ENCODE data around the gene TSC2. TPM values are rescaled to one million over a fixed set of nuclear protein-coding genes. Genes with fewer than 3 reads are reported as not detected.

TSC2 gene
- total and polyA plus RNA-seq, 2 of the 13 experiments (the other 11 are each of a cell fraction or from before 2014, with no cell fraction given), result 19.6 to 40.4 TPM

DNA sequence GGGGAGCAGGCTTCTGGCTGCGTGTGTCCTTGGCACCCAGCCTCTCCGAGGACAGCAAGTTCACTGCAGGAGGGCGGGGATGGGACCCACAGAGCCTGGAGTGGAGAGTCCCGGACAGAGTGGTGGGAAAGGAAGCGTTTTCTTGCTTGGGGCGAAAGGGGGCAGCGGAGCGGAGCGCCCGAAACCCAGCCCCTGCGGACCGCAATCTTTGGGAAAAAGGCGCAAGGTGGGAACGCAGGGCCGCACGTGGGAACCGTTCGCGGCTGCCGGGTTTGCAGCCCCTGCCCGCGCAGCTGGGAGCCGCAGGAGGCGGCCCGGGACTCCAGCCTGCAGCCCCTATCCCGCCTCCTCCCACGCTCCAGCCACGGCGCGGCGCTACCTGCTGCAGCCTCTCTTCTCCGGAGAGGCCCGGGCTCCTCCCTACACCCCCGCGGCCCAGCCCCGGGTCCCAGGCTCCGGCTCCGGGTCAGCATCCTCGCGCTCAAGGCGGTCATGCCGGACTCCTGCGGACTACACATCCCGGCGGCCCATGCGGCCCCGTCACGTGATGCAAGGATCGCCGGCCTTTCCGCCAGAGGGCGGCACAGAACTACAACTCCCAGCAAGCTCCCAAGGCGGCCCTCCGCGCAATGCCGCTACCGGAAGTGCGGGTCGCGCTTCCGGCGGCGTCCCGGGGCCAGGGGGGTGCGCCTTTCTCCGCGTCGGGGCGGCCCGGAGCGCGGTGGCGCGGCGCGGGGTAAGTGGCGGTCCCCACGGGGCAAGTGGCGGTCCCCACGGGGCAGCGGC, at the start of gene TSC2, which contains the start of gene NTHL1 (continued):
- TF ChIP-seq ZNF382 (CRISPR knock-in tag; IDR thresholded peaks at IDR 0.05; ENCODE audit: borderline replicate concordance) (no peak), AKAP8 (CRISPR knock-in tag; IDR thresholded peaks at IDR 0.05) (no peak; the same call in 1 of the 2 replicates), XBP1 (CRISPR knock-in tag; IDR thresholded peaks at IDR 0.05) (no peak), ZNF335 (CRISPR knock-in tag; IDR thresholded peaks at IDR 0.05) (peak; percentile 80; the same call in 1 of the 2 replicates), ZNF672 (CRISPR knock-in tag; IDR thresholded peaks at IDR 0.05) (no peak), ZFY (CRISPR knock-in tag; IDR thresholded peaks at IDR 0.05) (peak; percentile 91), FOXC1 (CRISPR knock-in tag; IDR thresholded peaks at IDR 0.05; ENCODE audit: borderline replicate concordance) (no peak; the same call in 1 of the 2 replicates), HES4 (CRISPR knock-in tag; IDR thresholded peaks at IDR 0.05; ENCODE audit: borderline replicate concordance) (peak; percentile 61; the same call in 1 of the 2 replicates), GABPA (IDR thresholded peaks at IDR 0.05; ENCODE audit: low read depth, low read length) (peak; percentile 99), GABPA (CRISPR knock-in tag; IDR thresholded peaks at IDR 0.05; ENCODE audit: low read depth) (peak; percentile 93), TCF7 (IDR thresholded peaks at IDR 0.05; ENCODE audit: low read depth) (no peak), ZNF33A (CRISPR knock-in tag; IDR thresholded peaks at IDR 0.05; ENCODE audit: borderline replicate concordance) (peak; percentile 22; the same call in 1 of the 2 replicates), ZNF34 (CRISPR knock-in tag; IDR thresholded peaks at IDR 0.05; ENCODE audit: borderline replicate concordance) (peak; percentile 76; the same call in 1 of the 2 replicates), ZNF713 (CRISPR knock-in tag; IDR thresholded peaks at IDR 0.05) (0 out of 2 replicates have a peak, but pooled peaks have one; percentile 26)
- TF ChIP-seq, protein P1, sequence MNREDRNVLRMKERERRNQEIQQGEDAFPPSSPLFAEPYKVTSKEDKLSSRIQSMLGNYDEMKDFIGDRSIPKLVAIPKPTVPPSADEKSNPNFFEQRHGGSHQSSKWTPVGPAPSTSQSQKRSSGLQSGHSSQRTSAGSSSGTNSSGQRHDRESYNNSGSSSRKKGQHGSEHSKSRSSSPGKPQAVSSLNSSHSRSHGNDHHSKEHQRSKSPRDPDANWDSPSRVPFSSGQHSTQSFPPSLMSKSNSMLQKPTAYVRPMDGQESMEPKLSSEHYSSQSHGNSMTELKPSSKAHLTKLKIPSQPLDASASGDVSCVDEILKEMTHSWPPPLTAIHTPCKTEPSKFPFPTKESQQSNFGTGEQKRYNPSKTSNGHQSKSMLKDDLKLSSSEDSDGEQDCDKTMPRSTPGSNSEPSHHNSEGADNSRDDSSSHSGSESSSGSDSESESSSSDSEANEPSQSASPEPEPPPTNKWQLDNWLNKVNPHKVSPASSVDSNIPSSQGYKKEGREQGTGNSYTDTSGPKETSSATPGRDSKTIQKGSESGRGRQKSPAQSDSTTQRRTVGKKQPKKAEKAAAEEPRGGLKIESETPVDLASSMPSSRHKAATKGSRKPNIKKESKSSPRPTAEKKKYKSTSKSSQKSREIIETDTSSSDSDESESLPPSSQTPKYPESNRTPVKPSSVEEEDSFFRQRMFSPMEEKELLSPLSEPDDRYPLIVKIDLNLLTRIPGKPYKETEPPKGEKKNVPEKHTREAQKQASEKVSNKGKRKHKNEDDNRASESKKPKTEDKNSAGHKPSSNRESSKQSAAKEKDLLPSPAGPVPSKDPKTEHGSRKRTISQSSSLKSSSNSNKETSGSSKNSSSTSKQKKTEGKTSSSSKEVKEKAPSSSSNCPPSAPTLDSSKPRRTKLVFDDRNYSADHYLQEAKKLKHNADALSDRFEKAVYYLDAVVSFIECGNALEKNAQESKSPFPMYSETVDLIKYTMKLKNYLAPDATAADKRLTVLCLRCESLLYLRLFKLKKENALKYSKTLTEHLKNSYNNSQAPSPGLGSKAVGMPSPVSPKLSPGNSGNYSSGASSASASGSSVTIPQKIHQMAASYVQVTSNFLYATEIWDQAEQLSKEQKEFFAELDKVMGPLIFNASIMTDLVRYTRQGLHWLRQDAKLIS (CRISPR knock-in tag; IDR thresholded peaks at IDR 0.05), result no peak
- TF ChIP-seq, protein P2, sequence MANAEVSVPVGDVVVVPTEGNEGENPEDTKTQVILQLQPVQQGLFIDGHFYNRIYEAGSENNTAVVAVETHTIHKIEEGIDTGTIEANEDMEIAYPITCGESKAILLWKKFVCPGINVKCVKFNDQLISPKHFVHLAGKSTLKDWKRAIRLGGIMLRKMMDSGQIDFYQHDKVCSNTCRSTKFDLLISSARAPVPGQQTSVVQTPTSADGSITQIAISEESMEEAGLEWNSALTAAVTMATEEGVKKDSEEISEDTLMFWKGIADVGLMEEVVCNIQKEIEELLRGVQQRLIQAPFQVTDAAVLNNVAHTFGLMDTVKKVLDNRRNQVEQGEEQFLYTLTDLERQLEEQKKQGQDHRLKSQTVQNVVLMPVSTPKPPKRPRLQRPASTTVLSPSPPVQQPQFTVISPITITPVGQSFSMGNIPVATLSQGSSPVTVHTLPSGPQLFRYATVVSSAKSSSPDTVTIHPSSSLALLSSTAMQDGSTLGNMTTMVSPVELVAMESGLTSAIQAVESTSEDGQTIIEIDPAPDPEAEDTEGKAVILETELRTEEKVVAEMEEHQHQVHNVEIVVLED (CRISPR knock-in tag; IDR thresholded peaks at IDR 0.05; ENCODE audit: borderline replicate concordance), result peak; percentile 97
- TF ChIP-seq, protein P3, sequence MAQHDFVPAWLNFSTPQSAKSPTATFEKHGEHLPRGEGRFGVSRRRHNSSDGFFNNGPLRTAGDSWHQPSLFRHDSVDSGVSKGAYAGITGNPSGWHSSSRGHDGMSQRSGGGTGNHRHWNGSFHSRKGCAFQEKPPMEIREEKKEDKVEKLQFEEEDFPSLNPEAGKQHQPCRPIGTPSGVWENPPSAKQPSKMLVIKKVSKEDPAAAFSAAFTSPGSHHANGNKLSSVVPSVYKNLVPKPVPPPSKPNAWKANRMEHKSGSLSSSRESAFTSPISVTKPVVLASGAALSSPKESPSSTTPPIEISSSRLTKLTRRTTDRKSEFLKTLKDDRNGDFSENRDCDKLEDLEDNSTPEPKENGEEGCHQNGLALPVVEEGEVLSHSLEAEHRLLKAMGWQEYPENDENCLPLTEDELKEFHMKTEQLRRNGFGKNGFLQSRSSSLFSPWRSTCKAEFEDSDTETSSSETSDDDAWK (CRISPR knock-in tag; IDR thresholded peaks at IDR 0.05), result no peak
- TF ChIP-seq, protein P4, sequence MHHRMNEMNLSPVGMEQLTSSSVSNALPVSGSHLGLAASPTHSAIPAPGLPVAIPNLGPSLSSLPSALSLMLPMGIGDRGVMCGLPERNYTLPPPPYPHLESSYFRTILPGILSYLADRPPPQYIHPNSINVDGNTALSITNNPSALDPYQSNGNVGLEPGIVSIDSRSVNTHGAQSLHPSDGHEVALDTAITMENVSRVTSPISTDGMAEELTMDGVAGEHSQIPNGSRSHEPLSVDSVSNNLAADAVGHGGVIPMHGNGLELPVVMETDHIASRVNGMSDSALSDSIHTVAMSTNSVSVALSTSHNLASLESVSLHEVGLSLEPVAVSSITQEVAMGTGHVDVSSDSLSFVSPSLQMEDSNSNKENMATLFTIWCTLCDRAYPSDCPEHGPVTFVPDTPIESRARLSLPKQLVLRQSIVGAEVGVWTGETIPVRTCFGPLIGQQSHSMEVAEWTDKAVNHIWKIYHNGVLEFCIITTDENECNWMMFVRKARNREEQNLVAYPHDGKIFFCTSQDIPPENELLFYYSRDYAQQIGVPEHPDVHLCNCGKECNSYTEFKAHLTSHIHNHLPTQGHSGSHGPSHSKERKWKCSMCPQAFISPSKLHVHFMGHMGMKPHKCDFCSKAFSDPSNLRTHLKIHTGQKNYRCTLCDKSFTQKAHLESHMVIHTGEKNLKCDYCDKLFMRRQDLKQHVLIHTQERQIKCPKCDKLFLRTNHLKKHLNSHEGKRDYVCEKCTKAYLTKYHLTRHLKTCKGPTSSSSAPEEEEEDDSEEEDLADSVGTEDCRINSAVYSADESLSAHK (CRISPR knock-in tag; IDR thresholded peaks at IDR 0.05; ENCODE audit: borderline replicate concordance), result no peak
